HTR-8/SVneo (cell line): Measurements from ENCODE around the gene MRC1.
"Not testable (repeated sequence)": the region's sequence is repeated elsewhere in the genome, so short reads cannot be mapped to it uniquely, and the experiment has no call there.

Experiments
- DNase-seq: peaks from one replicate; pipeline ENCODE4 v3.0.0; 2011; ENCODE audit warnings: low spot score, mixed read lengths; ENCODE audit not compliant: insufficient read length
- FAIRE-seq: peaks from 2 replicates; lab custom pipeline; 2011; peaks lifted over from hg19 to GRCh38; lab: Jason Lieb, UNC

Gene MRC1

GRCh38 chr10:17880601-17881000 lies 71.5 kb downstream of the MRC1 start:
- DNase-seq (no peak), FAIRE-seq (no peak)

- FAIRE-seq (no peak), DNase-seq (no peak)
These were observed 73.4 kb downstream of the MRC1 start for GRCh38 chr10:17882557-17882956.

GRCh38 chr10:17883621-17884020 lies 74.5 kb downstream of the MRC1 start:
- no peak for FAIRE-seq
- no peak for DNase-seq

GRCh38 chr10:17888189-17888588 lies 79.0 kb downstream of the MRC1 start:
- DNase-seq (no peak), FAIRE-seq (no peak)

- DNase-seq (no peak), FAIRE-seq (no peak)
These were observed 82.3 kb downstream of the MRC1 start for GRCh38 chr10:17891435-17891834.

GRCh38 chr10:17904564-17904963 lies 95.4 kb downstream of the MRC1 start:
- FAIRE-seq = no peak

GRCh38 chr10:17905491-17905890 lies 96.3 kb downstream of the MRC1 start:
- FAIRE-seq = no peak
- DNase-seq = no peak

More at GRCh38 chr10:17904564-17904963, 95.4 kb downstream of the MRC1 start:
- DNase-seq = no peak

- DNase-seq (no peak), FAIRE-seq (no peak)
These were observed 96.9 kb downstream of the MRC1 start for GRCh38 chr10:17906002-17906401.

GRCh38 chr10:17907641-17908040 lies 98.5 kb downstream of the MRC1 start:
- DNase-seq = no peak
- FAIRE-seq = no peak

- DNase-seq = peak; percentile 38
- FAIRE-seq = no peak
These were observed 101.1 kb downstream of the MRC1 start for GRCh38 chr10:17910125-17910789.

GRCh38 chr10:17912754-17913153 lies 103.6 kb downstream of the MRC1 start:
- no peak for DNase-seq
- no peak for FAIRE-seq

GRCh38 chr10:17913604-17914003 lies 104.5 kb downstream of the MRC1 start:
- no peak for FAIRE-seq
- no peak for DNase-seq

- no peak for DNase-seq
These were observed 105.3 kb downstream of the MRC1 start for GRCh38 chr10:17914169-17915045.

GRCh38 chr10:17915181-17915580 lies 106.0 kb downstream of the MRC1 start:
- no peak for DNase-seq
- no peak for FAIRE-seq

More at GRCh38 chr10:17914169-17915045, 105.3 kb downstream of the MRC1 start:
- FAIRE-seq = peak; percentile 92

- DNase-seq = no peak
- FAIRE-seq = no peak
These were observed 109.2 kb downstream of the MRC1 start for GRCh38 chr10:17918187-17918903.

- DNase-seq (no peak), FAIRE-seq (no peak)
These were observed 112.2 kb downstream of the MRC1 start for GRCh38 chr10:17921378-17921777.

GRCh38 chr10:17923728-17924127 lies 114.6 kb downstream of the MRC1 start:
- FAIRE-seq = no peak
- peak; percentile 3 for DNase-seq

- FAIRE-seq (no peak), DNase-seq (no peak)
These were observed 134.0 kb downstream of the MRC1 start for GRCh38 chr10:17943033-17943745.

- not testable (repeated sequence) for FAIRE-seq
These were observed 141.1 kb downstream of the MRC1 start for GRCh38 chr10:17950269-17950668.

GRCh38 chr10:17950726-17951125 lies 141.6 kb downstream of the MRC1 start:
- FAIRE-seq (no peak), DNase-seq (no peak)

More at GRCh38 chr10:17950269-17950668, 141.1 kb downstream of the MRC1 start:
- not testable (repeated sequence) for DNase-seq
